Fibroblast of lung (primary cell): ENCODE data around the gene VWA3B.

Experiments
- CTCF ChIP-seq, 2 donors: IDR thresholded peaks in 1 of 2; conservative IDR thresholded peaks in 1 of 2; 1 replicate in 1 of 2; 2 replicates in 1 of 2; pipeline ENCODE4 v1.5.1; 2011 to 2012; ENCODE audit warnings: low read length in 2 of 2, control low read depth in 1 of 2, inconsistent platforms in 1 of 2, low read depth in 1 of 2, mild to moderate bottlenecking in 1 of 2
- EZH2 ChIP-seq: IDR thresholded peaks from 2 replicates; pipeline ENCODE4 v1.5.1; 2012; ENCODE audit warnings: low read length, control low read depth, mild to moderate bottlenecking; ENCODE audit errors: missing control alignments

GRCh38 chr2:98188351-98189046 lies 101.5 kb downstream of the VWA3B start:
- TF ChIP-seq EZH2 (no peak), CTCF (conservative IDR thresholded peaks at IDR 0.05 in 1 of 2, IDR thresholded peaks at IDR 0.05 in 1 of 2; ENCODE audit: low read depth in 1 of 2, low read length in 2 of 2) (no peak)
